ENCODE results near the gene FAM78A.

DNA sequence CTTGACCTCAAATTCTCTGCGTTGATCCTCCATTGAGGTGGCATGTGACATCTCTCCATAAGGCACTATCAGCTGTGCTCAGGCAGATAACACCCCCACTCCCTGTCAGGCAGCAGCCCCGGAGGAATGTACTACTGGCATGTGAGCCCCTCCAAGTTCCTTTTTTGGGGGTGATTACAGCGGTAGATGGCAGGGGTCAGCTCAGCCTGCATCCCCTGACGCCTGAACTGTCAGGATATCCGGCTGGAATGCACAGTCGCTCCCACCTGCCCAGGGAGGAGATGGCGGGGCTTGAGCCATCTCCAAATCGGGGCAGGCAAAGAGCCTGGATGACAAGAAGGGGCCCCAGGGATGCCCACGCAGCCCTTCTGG, 40.8 kb downstream of the FAM78A start:
- TF ChIP-seq, protein P1, sequence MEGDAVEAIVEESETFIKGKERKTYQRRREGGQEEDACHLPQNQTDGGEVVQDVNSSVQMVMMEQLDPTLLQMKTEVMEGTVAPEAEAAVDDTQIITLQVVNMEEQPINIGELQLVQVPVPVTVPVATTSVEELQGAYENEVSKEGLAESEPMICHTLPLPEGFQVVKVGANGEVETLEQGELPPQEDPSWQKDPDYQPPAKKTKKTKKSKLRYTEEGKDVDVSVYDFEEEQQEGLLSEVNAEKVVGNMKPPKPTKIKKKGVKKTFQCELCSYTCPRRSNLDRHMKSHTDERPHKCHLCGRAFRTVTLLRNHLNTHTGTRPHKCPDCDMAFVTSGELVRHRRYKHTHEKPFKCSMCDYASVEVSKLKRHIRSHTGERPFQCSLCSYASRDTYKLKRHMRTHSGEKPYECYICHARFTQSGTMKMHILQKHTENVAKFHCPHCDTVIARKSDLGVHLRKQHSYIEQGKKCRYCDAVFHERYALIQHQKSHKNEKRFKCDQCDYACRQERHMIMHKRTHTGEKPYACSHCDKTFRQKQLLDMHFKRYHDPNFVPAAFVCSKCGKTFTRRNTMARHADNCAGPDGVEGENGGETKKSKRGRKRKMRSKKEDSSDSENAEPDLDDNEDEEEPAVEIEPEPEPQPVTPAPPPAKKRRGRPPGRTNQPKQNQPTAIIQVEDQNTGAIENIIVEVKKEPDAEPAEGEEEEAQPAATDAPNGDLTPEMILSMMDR (IDR thresholded peaks at IDR 0.05) = no peak
- no peak for TF ChIP-seq POLR2A (IDR thresholded peaks at IDR 0.05; ENCODE audit: low read depth)

Measured in esophagus muscularis mucosa (tissue), 3 donors.